GM23338 (cell line): ENCODE data around the gene SLC2A6. TPM values are rescaled to one million over a fixed set of nuclear protein-coding genes. Genes with fewer than 3 reads are reported as not detected.

Experiments used
- CREB1 ChIP-seq: fragments of 250-450 bp; sonication (Bioruptor Pico); IDR thresholded peaks from 2 replicates; pipeline ENCODE4 v1.5.0; 2020; ENCODE audit warnings: low read depth, mild to moderate bottlenecking, moderate library complexity
- ETS1 ChIP-seq: IDR thresholded peaks from 2 replicates; pipeline ENCODE4 v1.6.1; 2016; ENCODE audit warnings: antibody characterized with exemption
- EZH2 ChIP-seq: fragments of 200-600 bp; sonication (generic); IDR thresholded peaks from one replicate; pipeline ENCODE4 v1.8.0; 2017; ENCODE audit warnings: antibody characterized with exemption, mild to moderate bottlenecking, low read depth; ENCODE audit not compliant: unreplicated experiment
- EZH2phosphoT487 ChIP-seq: fragments of 200-600 bp; sonication (generic); IDR thresholded peaks from one replicate; pipeline ENCODE4 v1.8.1; 2018; ENCODE audit warnings: antibody characterized with exemption; ENCODE audit not compliant: unreplicated experiment
- JUNB ChIP-seq: IDR thresholded peaks from one replicate; pipeline ENCODE4 v1.6.1; 2016; ENCODE audit warnings: antibody characterized with exemption; ENCODE audit not compliant: unreplicated experiment
- POLR2AphosphoS5 ChIP-seq: IDR thresholded peaks from 2 replicates; pipeline ENCODE4 v1.6.1; 2016; ENCODE audit warnings: antibody characterized with exemption, low read depth
- REST ChIP-seq: IDR thresholded peaks from one replicate; pipeline ENCODE4 v1.6.1; 2018; ENCODE audit warnings: antibody characterized with exemption; ENCODE audit not compliant: unreplicated experiment
- STAT1 ChIP-seq: IDR thresholded peaks from one replicate; pipeline ENCODE4 v1.6.1; 2016; ENCODE audit warnings: antibody characterized with exemption; ENCODE audit not compliant: unreplicated experiment
- ZNF114 ChIP-seq: fragments of 250-450 bp; sonication (Bioruptor Pico); IDR thresholded peaks from 2 replicates; pipeline ENCODE4 v1.5.0; 2020; ENCODE audit warnings: mild to moderate bottlenecking, moderate library complexity
- ZNF331 ChIP-seq: fragments of 250-450 bp; sonication (Bioruptor Pico); IDR thresholded peaks from 2 replicates; pipeline ENCODE4 v1.5.0; 2020; ENCODE audit warnings: low read depth, mild to moderate bottlenecking, moderate library complexity
- ZNF462 ChIP-seq: fragments of 250-450 bp; sonication (Bioruptor Pico); IDR thresholded peaks from 2 replicates; pipeline ENCODE4 v1.5.0; 2020; ENCODE audit warnings: mild to moderate bottlenecking, moderate library complexity
- polyA plus RNA-seq: library from polyadenylated mRNA; unstranded; fragments of >200 nt; fragmentation: Nextera tagmentation; extraction: Ambion mirVana; gene quantifications from 2 replicates; pipeline ENCODE4 v1.2.1, GENCODE V29; 2016
- total RNA-seq: library from RNA; depleted of rRNA; stranded (reverse); fragments of >200 nt; shearing (Covaris generic); gene quantifications from 2 replicates; pipeline ENCODE4 v1.2.3, GENCODE V29; 2014

SLC2A6 gene
- total and polyA plus RNA-seq, 2 experiments from 2014 or later, result 17.5 to 39.3 TPM

- TF ChIP-seq ZNF462 (CRISPR knock-in tag) (no peak), ETS1 (no peak), EZH2phosphoT487 (no peak), JUNB (no peak), STAT1 (no peak), ZNF331 (CRISPR knock-in tag) (no peak), CREB1 (CRISPR knock-in tag) (no peak), REST (no peak), ZNF114 (no peak), EZH2 (no peak), POLR2AphosphoS5 (no peak)
Observed at GRCh38 chr9:133517711-133518110, 38.8 kb upstream of the SLC2A6 start (continued).
